Effector memory CD8-positive, alpha-beta T cell (primary cell): ENCODE data around the gene TXNRD1.
"Not testable (repeated sequence)": the region's sequence is repeated elsewhere in the genome, so short reads cannot be mapped to it uniquely, and the experiment has no call there.

Experiments used
- ATAC-seq: fragments of 150-1000 bp; cut with Tn5 transposase; replicated peaks from 2 replicates; pipeline ENCODE4 v1.10.0; 2021; ENCODE audit warnings: mild to moderate bottlenecking, moderate library complexity
- DNase-seq, 3 experiments: peaks; one replicate each; pipeline ENCODE4 v3.0.0; 2021
- H3K27ac Mint-ChIP-seq, 2 donors: one replicate each; pipeline ENCODE4 v1.8.0; 2022; ENCODE audit warnings: mild to moderate bottlenecking in 2 of 2, mixed read lengths in 2 of 2, moderate library complexity in 2 of 2
- H3K27me3 Mint-ChIP-seq, 2 donors: one replicate each; pipeline ENCODE4 v1.8.0; 2022; ENCODE audit warnings: mixed read lengths in 2 of 2
- H3K36me3 Mint-ChIP-seq: one replicate; pipeline ENCODE4 v1.8.0; 2022; ENCODE audit warnings: mild to moderate bottlenecking, moderate library complexity, mixed read lengths; ENCODE audit not compliant: insufficient read depth
- H3K4me1 Mint-ChIP-seq, 2 donors: one replicate each; pipeline ENCODE4 v1.8.0; 2022; ENCODE audit warnings: low read depth in 2 of 2, mixed read lengths in 2 of 2
- H3K4me3 Mint-ChIP-seq, 2 donors: one replicate each; pipeline ENCODE4 v1.8.0; 2022; ENCODE audit warnings: mild to moderate bottlenecking in 2 of 2, mixed read lengths in 2 of 2, moderate library complexity in 2 of 2
- H3K9me3 Mint-ChIP-seq, 2 donors: one replicate each; pipeline ENCODE4 v1.8.0; 2022; ENCODE audit warnings: mixed read lengths in 2 of 2

Gene TXNRD1

GRCh38 chr12:104263026-104263425 lies 47.4 kb downstream of the TXNRD1 start:
- DNase-seq (no peak), ATAC-seq (no peak)
- no peak overlapping the region for H3K27ac Mint-ChIP-seq
- no peaks in the 10 kb centered on the region for H3K9me3 Mint-ChIP-seq
- no peaks in the 10 kb centered on the region for H3K27me3 Mint-ChIP-seq
- no peaks in the 10 kb centered on the region for H3K4me1 Mint-ChIP-seq
- no peak overlapping the region for H3K4me3 Mint-ChIP-seq
- no peaks in the 10 kb centered on the region for H3K36me3 Mint-ChIP-seq

DNA sequence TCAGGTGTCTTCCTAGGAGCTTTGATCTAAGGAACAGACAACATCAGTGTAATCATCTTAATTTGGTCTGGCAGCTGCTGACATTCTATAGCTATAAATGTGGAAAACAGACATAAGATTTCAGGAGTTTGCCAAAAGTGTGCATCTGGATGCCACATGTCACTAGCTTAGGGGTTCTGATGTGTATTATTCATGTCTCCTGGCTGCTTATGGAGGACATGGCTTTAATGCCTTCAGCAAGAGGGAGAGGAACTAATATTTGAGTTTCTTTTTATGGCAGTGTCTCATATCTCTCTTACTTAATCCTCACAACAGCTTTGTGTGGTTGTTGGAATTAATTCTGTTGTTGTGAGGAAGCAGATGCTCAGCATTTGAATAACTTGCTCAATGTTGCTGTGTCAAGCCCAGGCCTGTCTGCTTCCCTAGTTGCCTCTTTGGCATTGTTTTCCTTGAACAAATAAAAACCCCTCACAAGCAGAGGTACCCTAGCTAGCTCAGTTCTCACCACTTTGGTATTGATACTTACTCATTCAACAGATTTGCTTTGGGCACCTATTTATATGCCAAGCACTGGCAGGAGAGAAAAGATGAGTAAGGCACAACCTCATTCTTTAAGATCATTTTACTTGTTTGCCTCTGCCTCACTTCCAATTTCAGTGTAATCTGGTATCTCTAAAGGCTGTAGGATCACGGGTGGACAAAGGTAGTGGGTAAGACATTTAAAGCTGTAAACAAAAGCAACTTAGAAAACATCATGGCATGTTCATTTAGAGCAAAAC lies 48.2 kb downstream of the TXNRD1 start:
- H3K9me3 Mint-ChIP-seq = no peaks in the 10 kb centered on the region
- H3K4me3 Mint-ChIP-seq = no peak overlapping the region
- no peaks in the 10 kb centered on the region for H3K4me1 Mint-ChIP-seq
- DNase-seq (no peak), ATAC-seq (no peak)
- no peaks in the 10 kb centered on the region for H3K36me3 Mint-ChIP-seq
- H3K27ac Mint-ChIP-seq = no peak overlapping the region
- no peaks in the 10 kb centered on the region for H3K27me3 Mint-ChIP-seq

DNA sequence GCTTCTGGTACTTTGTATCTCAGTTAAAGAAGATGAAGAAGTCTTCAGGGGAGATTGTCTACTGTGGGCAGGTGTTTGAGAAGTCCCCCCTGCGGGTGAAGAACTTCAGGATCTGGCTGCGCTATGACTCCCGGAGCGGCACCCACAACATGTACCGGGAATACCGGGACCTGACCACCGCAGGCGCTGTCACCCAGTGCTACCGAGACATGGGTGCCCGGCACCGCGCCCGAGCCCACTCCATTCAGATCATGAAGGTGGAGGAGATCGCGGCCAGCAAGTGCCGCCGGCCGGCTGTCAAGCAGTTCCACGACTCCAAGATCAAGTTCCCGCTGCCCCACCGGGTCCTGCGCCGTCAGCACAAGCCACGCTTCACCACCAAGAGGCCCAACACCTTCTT lies 49.9 kb downstream of the TXNRD1 start:
- H3K27ac Mint-ChIP-seq, H3K4me3 Mint-ChIP-seq, H3K9me3 Mint-ChIP-seq, ATAC-seq, H3K27me3 Mint-ChIP-seq, DNase-seq, H3K4me1 Mint-ChIP-seq, H3K36me3 Mint-ChIP-seq: not testable (repeated sequence)

DNA sequence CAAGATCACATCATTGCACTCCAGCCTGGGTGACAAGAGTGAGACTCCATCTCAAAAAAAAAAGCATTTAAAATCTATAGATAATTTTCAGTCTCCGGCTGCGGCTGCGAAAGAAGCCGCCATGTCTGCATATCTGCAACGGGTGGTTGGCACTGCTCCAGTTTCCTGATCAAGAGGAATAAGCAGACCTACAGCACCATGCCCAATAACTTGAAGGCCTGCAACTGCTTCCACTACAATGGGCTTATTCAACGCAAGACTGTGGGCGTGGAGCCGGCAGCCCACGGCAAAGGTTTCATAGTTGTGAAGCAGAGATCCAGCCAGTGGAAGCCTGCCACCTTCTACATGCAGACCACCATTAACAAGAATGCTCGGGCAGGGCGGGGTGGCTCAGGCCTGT lies 57.4 kb downstream of the TXNRD1 start:
- ATAC-seq (no peak), DNase-seq (no peak)
- Mint-ChIP-seq H3K27me3 (peaks cover 0 to 9% of the 10 kb centered on the region in 2 donors), H3K36me3 (peaks cover 3% of the 10 kb centered on the region), H3K27ac (no peak overlapping the region), H3K4me3 (no peak overlapping the region), H3K9me3 (no peaks in the 10 kb centered on the region), H3K4me1 (peaks cover 5 to 7% of the 10 kb centered on the region in 2 donors)

DNA sequence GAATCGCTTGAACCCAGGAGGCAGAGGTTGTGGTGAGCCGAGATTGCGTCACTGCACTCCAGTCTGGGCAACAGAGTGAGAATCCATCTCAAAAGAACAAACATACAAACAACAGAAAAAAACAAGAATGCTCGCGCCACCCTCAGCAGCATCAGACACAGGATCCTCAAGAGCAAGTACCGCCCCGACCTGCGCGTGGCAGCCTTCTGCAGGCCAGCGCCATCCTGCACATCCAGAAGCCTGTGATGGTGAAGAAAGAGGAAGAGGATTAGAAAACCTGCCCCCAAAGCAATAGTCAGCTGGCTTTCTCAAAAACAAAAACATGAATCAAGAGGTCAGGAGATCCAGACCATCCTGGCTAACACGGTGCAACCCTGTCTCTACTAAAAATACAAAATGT lies 57.9 kb downstream of the TXNRD1 start:
- Mint-ChIP-seq H3K27ac (no peak overlapping the region), H3K36me3 (peaks cover 3% of the 10 kb centered on the region), H3K4me1 (peaks cover 5 to 7% of the 10 kb centered on the region in 2 donors), H3K4me3 (no peak overlapping the region), H3K27me3 (peaks cover 0 to 9% of the 10 kb centered on the region in 2 donors), H3K9me3 (no peaks in the 10 kb centered on the region)
- DNase-seq (no peak), ATAC-seq (no peak)

GRCh38 chr12:104274811-104275210 lies 59.2 kb downstream of the TXNRD1 start:
- no peak for ATAC-seq
- Mint-ChIP-seq H3K4me3 (no peak overlapping the region), H3K4me1 (peaks cover 5 to 7% of the 10 kb centered on the region in 2 donors), H3K27ac (no peak overlapping the region), H3K9me3 (no peaks in the 10 kb centered on the region), H3K36me3 (peaks cover 3% of the 10 kb centered on the region), H3K27me3 (peaks cover under 1 to 9% of the 10 kb centered on the region in 2 donors)
- no peak for DNase-seq

- DNase-seq = no peak
- ATAC-seq = no peak
Observed at GRCh38 chr12:104275689-104276088, 60.1 kb downstream of the TXNRD1 start.

DNA sequence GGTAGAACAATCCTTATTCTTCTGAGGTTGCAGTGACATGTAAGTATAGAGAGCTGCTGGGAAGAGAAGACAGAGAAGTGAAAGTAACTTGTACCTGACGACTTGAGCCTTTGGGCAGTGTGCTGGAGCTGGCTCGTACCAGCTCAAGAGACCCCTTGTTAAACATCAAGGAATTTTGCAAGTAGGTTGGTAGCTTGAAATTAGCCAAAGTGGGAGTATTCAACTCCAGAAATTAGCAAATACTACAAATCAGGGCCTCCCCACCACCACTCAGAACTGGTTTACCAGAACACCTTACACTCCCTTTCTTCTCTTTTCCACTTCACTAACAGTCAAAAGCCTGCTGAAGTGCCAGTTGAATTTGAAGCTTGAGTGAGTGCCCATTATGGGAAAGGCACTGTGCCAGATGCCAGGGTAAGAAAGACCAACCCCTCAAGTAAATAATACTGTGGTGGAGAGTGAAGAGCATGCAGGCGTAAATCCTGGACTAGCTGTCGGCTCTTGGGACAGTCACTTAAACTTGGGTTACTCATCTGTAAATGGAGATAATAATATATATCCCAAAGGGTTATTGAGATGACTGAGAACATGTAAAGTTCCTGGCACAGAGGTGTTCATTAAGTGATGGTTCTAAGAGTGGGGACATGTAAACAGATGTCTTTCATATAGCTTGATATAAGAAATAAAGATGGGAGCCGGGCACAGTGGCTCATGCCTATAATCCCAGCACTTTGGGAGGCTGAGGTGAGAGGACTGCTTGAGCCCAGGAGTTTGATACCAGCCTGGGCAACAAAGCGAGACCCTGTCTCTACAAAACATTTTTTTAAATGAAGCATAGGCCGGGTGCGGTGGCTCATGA lies 60.9 kb downstream of the TXNRD1 start:
- Mint-ChIP-seq H3K4me3 (peak overlapping the region; percentile 9 to 11), H3K36me3 (no peaks in the 10 kb centered on the region), H3K27me3 (peaks cover 9 to 12% of the 10 kb centered on the region in 2 donors), H3K27ac (peak overlapping the region in 1 of 2 donors; percentile 38), H3K9me3 (no peaks in the 10 kb centered on the region), H3K4me1 (peaks cover 5 to 7% of the 10 kb centered on the region in 2 donors)
- ATAC-seq (no peak), DNase-seq (no peak)

More at GRCh38 chr12:104275689-104276088, 60.1 kb downstream of the TXNRD1 start:
- Mint-ChIP-seq H3K9me3 (no peaks in the 10 kb centered on the region), H3K4me3 (peak overlapping the region in 1 of 2 donors; percentile 11), H3K27me3 (peaks cover 5 to 9% of the 10 kb centered on the region in 2 donors), H3K36me3 (no peaks in the 10 kb centered on the region), H3K4me1 (peaks cover 5 to 7% of the 10 kb centered on the region in 2 donors), H3K27ac (peak overlapping the region in 1 of 2 donors; percentile 38)

DNA sequence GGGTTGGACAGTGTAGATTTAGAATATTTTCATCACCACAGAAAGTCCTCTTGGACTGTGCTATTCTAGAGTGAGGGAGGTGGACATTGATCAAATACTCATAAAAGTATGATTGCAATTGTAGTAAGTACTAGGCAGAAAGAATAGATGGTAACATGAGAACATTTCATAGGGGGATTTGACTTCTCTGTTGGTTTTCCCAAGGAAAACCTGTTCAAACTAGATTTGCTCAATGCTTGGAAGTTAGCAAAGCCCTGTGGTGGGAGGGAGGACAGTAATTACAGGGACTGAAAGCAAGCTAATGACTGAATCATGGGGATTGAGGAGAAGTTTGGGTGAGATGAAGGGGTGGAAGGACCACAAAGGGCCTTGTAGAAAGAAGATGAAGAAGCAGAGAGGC lies 63.6 kb downstream of the TXNRD1 start:
- peaks cover 0 to 17% of the 10 kb centered on the region in 2 donors for H3K27me3 Mint-ChIP-seq

GRCh38 chr12:104280111-104280510 lies 64.5 kb downstream of the TXNRD1 start:
- no peaks in the 10 kb centered on the region for H3K36me3 Mint-ChIP-seq
- no peak overlapping the region for H3K4me3 Mint-ChIP-seq
- peaks cover 0 to 17% of the 10 kb centered on the region in 2 donors for H3K27me3 Mint-ChIP-seq
- H3K9me3 Mint-ChIP-seq = no peaks in the 10 kb centered on the region
- H3K27ac Mint-ChIP-seq = no peak overlapping the region
- ATAC-seq (no peak), DNase-seq (no peak)
- peaks cover 5 to 7% of the 10 kb centered on the region in 2 donors for H3K4me1 Mint-ChIP-seq

More for the DNA sequence above, 63.6 kb downstream of the TXNRD1 start:
- H3K36me3 Mint-ChIP-seq = no peaks in the 10 kb centered on the region
- ATAC-seq (no peak), DNase-seq (no peak)
- H3K4me3 Mint-ChIP-seq = no peak overlapping the region
- no peaks in the 10 kb centered on the region for H3K9me3 Mint-ChIP-seq
- H3K4me1 Mint-ChIP-seq = peaks cover 5 to 7% of the 10 kb centered on the region in 2 donors
- H3K27ac Mint-ChIP-seq = no peak overlapping the region

DNA sequence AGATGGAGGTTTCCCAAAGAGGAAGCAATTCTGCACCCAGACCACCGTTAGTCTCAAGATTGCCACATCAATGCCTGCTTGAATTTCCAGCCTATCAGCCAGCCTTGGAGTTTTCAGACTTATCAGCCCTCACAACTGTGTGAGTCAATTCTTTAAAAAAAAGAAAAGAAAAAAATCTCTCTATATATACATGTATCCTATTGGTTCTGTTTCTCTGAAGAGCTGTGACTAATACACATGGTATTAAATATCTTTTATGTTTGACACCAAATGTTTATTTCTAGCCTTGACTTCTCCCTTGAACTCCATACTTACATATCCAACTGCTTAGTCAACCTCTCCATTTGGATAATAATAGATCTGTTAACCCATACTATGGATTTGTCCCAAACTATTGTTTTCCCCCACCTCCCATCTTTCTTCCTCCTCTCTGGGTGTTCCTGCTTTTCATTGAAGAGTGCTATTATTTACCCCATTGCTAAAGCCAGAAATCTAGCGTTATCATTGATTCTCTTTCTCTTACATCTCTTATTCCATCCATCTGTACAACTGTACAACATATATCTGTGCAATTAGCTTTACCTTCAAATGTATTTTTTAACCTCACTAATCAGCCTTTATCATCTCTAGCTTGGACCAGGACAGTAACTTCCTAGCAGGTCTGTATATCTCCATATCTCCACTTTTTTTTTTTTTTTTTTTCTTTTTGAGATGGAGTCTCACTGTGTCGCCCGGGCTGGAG lies 65.3 kb downstream of the TXNRD1 start:
- ATAC-seq (no peak), DNase-seq (no peak)
- Mint-ChIP-seq H3K9me3 (no peaks in the 10 kb centered on the region), H3K27me3 (peaks cover 0 to 17% of the 10 kb centered on the region in 2 donors), H3K4me3 (no peak overlapping the region), H3K4me1 (peaks cover 4 to 9% of the 10 kb centered on the region in 2 donors), H3K27ac (no peak overlapping the region), H3K36me3 (no peaks in the 10 kb centered on the region)

DNA sequence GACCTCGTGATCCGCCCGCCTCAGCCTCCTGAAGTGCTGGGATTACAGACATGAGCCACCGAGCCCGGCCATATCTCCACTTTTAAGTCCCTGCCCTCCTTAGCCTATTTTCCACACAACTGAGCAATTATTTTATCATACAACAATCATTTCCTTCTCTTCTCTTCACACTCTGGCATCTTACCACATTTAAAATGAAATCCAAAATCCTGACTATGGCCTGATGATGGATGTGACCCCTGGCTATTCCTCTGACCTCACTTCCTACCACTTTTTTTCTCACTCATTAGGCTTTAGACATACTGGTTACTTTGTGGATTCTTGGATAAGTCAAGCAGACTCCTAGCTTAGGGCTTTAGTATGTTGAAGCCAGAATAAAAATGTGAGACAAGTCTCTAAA lies 66.1 kb downstream of the TXNRD1 start:
- Mint-ChIP-seq H3K9me3 (no peaks in the 10 kb centered on the region), H3K27me3 (peaks cover 0 to 17% of the 10 kb centered on the region in 2 donors), H3K4me3 (no peak overlapping the region), H3K27ac (no peak overlapping the region), H3K36me3 (no peaks in the 10 kb centered on the region), H3K4me1 (peaks cover 3 to 8% of the 10 kb centered on the region in 2 donors)
- no peak for DNase-seq
- no peak for ATAC-seq

GRCh38 chr12:104282109-104282508 lies 66.5 kb downstream of the TXNRD1 start:
- H3K4me3 Mint-ChIP-seq = no peak overlapping the region
- H3K27me3 Mint-ChIP-seq = peaks cover 0 to 17% of the 10 kb centered on the region in 2 donors
- no peak overlapping the region for H3K27ac Mint-ChIP-seq
- H3K9me3 Mint-ChIP-seq = no peaks in the 10 kb centered on the region
- peaks cover 8 to 11% of the 10 kb centered on the region in 2 donors for H3K4me1 Mint-ChIP-seq
- DNase-seq = no peak
- no peak for ATAC-seq
- peaks cover 4% of the 10 kb centered on the region for H3K36me3 Mint-ChIP-seq
